Esophagus (tissue), 2 donors: ENCODE data around the gene TMEM98. TPM values are rescaled to one million over a fixed set of nuclear protein-coding genes. Genes with fewer than 3 reads are reported as not detected.
A peak's percentile ranks its signal among the peaks of the same experiment; 100 is the strongest.

Experiments
- H3K27ac ChIP-seq, 2 donors: one replicate each; pipeline ENCODE4 v1.5.1; 2013; ENCODE audit warnings: low read depth in 2 of 2, mild to moderate bottlenecking in 2 of 2, inconsistent platforms in 1 of 2, low read length in 1 of 2, moderate library complexity in 1 of 2
- H3K27me3 ChIP-seq, 2 donors: one replicate each; pipeline ENCODE4 v1.6.1; 2013; ENCODE audit warnings: low read length in 2 of 2, control low read depth in 1 of 2, mild to moderate bottlenecking in 1 of 2; ENCODE audit not compliant: insufficient read depth in 2 of 2, control insufficient read depth in 1 of 2
- H3K36me3 ChIP-seq, 2 donors: one replicate each; pipeline ENCODE4 v1.6.1; 2013; ENCODE audit warnings: low read length in 1 of 2; ENCODE audit not compliant: control insufficient read depth in 2 of 2, insufficient read depth in 2 of 2
- H3K4me1 ChIP-seq, 2 donors: one replicate each; pipeline ENCODE4 v1.6.1; 2013; ENCODE audit warnings: low read length in 1 of 2; ENCODE audit not compliant: control insufficient read depth in 2 of 2, insufficient read depth in 2 of 2
- H3K4me3 ChIP-seq, 2 donors: one replicate each; pipeline ENCODE4 v1.5.1; 2013; ENCODE audit warnings: low read length in 2 of 2, mild to moderate bottlenecking in 2 of 2, low read depth in 1 of 2, moderate library complexity in 1 of 2
- H3K9me3 ChIP-seq, 2 donors: one replicate each; pipeline ENCODE4 v1.6.1; 2013; ENCODE audit warnings: mild to moderate bottlenecking in 2 of 2, low read depth in 1 of 2, low read length in 1 of 2, moderate library complexity in 1 of 2; ENCODE audit not compliant: control insufficient read depth in 2 of 2, insufficient read depth in 1 of 2
- WGBS, 2 donors: extraction: QIAGEN DNeasy Blood & Tissue Kit; methylation state at CpG; one replicate each; pipeline ENCODE4 v1.1.7; 2013; 5-methylcytosine and 5-hydroxymethylcytosine counted together
- polyA plus RNA-seq, 2 donors: library from polyadenylated mRNA; stranded (reverse); fragments of 200-250 nt; gene quantifications; one replicate each; pipeline ENCODE4 v1.2.3, GENCODE V29; 2013
- donor health status: healthy with polysubstance abuse.
- donor health status: Bipolar disorder and iron deficiency.

Gene TMEM98
- polyA plus RNA-seq, 2 donors: 6.0 to 18.2 TPM

DNA sequence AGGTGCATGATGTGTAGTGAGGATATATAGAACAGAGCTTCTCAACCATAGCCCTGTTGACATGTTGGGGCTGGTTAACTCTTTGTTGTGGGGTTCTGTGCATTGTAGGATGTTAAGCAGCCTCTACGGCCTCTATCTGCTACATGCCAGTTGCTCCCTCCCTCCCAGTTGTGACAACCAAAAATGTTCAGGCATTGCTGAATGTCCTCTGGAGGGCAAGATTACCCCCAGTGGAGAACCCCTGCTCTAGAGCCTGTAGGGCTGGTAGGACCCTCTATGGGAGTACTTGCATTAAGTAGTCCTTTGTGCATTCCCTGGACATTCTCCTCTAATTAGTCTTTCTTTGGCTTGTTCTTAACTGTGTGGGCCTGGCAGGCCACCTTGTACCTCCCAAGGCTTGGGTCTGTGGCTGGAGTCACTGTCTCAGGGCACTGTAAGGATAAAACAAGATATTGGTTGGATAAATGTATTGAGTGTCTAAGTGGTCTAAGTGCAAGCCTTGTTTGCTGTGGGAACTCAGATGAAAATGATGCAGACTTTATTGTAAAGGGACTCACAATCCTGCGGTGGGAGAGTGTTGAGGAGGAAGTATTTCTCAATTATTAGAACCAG, 31.2 kb upstream of the TMEM98 start:
- Histone ChIP-seq H3K27ac (no peak overlapping the region), H3K4me1 (no peaks in the 10 kb centered on the region), H3K4me3 (no peak overlapping the region), H3K36me3 (no peaks in the 10 kb centered on the region), H3K27me3 (no peaks in the 10 kb centered on the region), H3K9me3 (no peaks in the 10 kb centered on the region)
- WGBS, 2 donors: 50 to 57% methylated on average over 2 of the region's 2 CpGs

DNA sequence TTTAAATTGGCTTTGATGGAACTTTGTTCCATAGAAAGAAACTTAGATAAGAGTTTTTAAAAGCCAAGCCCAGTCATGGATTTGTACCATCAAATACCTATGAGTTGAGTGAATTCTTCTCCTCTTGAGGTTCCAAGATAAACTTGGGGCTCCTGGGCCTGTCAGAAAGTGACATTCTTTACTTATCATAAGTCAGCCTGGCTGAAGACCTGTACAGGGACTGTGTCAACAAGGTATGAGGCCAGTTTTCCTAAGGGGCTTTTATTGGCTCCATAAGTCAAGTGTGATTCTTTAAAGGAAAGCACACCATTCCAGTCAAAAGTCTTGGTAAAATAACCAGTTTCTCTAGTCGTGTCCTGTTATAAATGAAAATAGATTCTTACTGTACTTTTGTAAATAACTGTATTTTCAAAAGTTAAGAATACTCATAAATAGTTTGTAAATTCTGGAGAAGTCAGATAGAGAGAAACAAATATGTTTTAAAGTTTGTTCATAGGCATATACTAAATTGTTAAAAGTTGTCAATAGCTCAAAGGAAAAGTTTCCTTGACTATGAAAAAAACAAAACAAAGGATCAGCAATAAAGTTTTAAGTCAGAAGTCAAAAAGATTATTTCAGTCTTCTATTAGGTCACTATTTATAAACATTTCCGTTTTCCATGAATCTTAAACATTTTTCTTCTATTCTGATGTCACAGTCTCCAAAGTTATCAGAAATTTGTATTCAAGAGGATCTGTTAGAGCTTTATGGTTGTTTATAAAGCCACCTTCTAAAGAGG, 28.5 kb upstream of the TMEM98 start:
- Histone ChIP-seq H3K36me3 (no peaks in the 10 kb centered on the region), H3K27me3 (no peaks in the 10 kb centered on the region), H3K4me1 (no peaks in the 10 kb centered on the region), H3K4me3 (no peak overlapping the region), H3K27ac (no peak overlapping the region), H3K9me3 (no peaks in the 10 kb centered on the region)
- WGBS, 2 donors: 58 to 65% methylated on average over 2 of the region's 2 CpGs

- Histone ChIP-seq H3K4me3 (no peak overlapping the region), H3K9me3 (no peaks in the 10 kb centered on the region), H3K27ac (no peak overlapping the region), H3K4me1 (no peaks in the 10 kb centered on the region), H3K27me3 (no peaks in the 10 kb centered on the region), H3K36me3 (no peaks in the 10 kb centered on the region)
- WGBS, 2 donors: 96 to 98% methylated on average over 4 of the region's 4 CpGs
Observed at GRCh38 chr17:32901743-32902142, 26.2 kb upstream of the TMEM98 start.

DNA sequence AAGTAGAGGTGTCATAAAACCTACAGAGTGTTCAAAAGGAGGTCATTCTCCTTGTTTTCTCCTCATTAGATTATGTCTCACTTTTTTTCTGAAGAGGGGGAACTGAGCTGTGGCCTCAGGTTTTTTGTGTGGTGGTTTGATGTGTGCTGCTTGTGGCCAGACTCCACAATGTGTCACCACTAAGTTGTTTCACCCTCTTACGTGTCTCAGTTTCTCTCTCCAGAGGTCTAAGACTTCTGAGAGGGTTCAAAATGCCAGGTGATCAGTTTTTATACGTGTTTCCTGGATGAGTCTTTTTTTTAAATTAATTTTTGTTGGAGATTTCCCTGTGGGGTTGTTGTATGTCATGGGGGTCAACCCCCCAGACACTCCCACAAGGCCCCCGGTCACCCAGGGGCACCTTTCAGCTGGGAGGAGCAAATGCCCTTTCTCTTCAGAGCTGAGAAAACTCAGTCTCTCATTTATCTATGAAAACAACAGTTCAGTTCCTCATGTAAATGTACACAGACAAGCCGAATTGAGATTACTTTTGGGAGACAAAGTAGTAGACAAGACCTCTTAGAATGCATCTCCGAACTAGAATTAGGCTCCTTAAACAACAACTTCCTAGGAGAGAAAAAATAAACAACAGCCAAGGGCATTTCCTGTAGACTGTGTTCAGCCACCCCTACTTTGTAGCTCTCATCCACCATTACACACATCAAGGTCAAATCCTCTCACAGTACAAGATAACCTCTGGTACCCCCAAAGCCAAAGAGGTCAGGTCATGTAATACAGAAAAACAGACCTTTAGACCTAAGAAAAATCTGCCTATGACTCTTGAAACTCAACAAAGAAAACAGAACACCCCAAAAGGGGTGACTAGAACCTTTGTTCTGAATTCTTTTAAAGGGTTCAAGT, 23.9 kb upstream of the TMEM98 start:
- 74% methylated on average over 5 of the region's 5 CpGs for WGBS, 2 donors
- H3K4me3 ChIP-seq: no peak overlapping the region
- no peaks in the 10 kb centered on the region for H3K4me1 ChIP-seq
- H3K27me3 ChIP-seq: no peaks in the 10 kb centered on the region
- no peaks in the 10 kb centered on the region for H3K9me3 ChIP-seq
- no peaks in the 10 kb centered on the region for H3K36me3 ChIP-seq
- H3K27ac ChIP-seq: no peak overlapping the region

DNA sequence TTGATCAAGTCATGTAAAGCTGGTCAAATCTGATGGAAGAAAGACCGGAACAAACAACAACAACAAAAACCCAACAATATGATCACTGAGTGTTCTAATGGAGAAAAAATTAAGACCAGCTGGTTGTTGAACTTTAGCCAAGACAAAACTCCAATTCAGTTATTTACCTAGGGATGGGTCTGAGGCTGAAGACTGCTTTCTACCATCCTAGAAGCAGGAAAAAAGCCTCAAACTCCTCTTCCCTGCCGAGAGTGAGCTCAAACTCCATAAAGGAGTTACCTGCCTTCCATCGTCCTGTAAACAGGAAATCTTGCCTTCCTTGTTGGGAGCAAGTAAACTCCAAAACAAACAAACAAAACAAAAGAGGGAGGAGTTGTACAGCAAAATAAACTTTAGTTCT, 23.1 kb upstream of the TMEM98 start:
- Histone ChIP-seq H3K36me3 (no peaks in the 10 kb centered on the region), H3K4me3 (no peak overlapping the region), H3K4me1 (peaks cover 0 to 3% of the 10 kb centered on the region in 2 donors), H3K27me3 (no peaks in the 10 kb centered on the region), H3K27ac (no peak overlapping the region), H3K9me3 (no peaks in the 10 kb centered on the region)
- 71 to 82% methylated on average over 3 of the region's 3 CpGs for WGBS, 2 donors

DNA sequence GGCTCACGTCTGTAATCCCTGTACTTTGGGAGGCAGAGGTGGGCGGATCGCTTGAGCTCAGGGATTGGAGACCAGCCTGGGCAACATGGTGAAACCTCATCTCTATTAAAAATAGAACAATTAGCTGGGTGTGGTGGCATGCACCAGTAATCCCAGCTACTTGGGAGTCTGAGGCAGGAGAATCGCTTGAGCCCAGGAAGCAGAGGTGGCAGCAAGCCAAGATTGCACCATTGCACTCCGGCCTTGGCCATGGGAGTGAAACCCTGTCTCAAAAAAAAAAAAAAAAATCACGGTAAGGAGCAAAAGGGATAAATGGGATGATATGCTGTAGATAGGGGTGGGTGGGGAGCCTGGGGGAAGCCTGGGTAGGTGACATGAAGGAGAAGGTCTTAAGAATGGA, 20.4 kb upstream of the TMEM98 start:
- Histone ChIP-seq H3K9me3 (no peaks in the 10 kb centered on the region), H3K27ac (no peak overlapping the region), H3K36me3 (no peaks in the 10 kb centered on the region), H3K27me3 (no peaks in the 10 kb centered on the region), H3K4me3 (no peak overlapping the region), H3K4me1 (peaks cover 0 to 3% of the 10 kb centered on the region in 2 donors)
- 64 to 72% methylated on average over 6 of the region's 6 CpGs for WGBS, 2 donors

- Histone ChIP-seq H3K27ac (peak overlapping the region in 1 of 2 donors; percentile 29), H3K9me3 (no peaks in the 10 kb centered on the region), H3K4me1 (peaks cover 0 to 3% of the 10 kb centered on the region in 2 donors), H3K36me3 (no peaks in the 10 kb centered on the region), H3K27me3 (no peaks in the 10 kb centered on the region), H3K4me3 (no peak overlapping the region)
- 24 to 27% methylated on average over 4 of the region's 4 CpGs for WGBS, 2 donors
Observed at GRCh38 chr17:32909787-32910369, 18.1 kb upstream of the TMEM98 start.

DNA sequence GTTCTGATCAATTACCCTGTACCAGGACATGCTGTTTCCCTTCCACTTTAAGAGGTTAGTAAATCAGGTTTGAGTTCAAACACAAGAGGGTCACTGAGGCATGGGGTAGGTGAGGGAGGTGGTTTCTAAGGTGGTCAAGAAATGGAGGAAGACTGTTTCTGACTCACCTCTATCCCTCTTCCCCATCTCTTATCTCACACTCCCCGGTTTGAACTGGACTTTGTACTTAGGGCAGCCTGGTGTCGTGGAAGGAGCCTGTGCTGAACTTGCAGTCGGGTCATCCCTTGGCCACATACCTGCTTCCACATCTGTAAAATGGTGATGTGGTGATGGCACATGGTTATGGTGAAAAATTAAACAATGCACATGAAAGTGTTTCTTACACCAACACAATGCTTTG, 17.2 kb upstream of the TMEM98 start:
- Histone ChIP-seq H3K27me3 (no peaks in the 10 kb centered on the region), H3K4me1 (peaks cover 0 to 3% of the 10 kb centered on the region in 2 donors), H3K4me3 (no peak overlapping the region), H3K9me3 (no peaks in the 10 kb centered on the region), H3K27ac (no peak overlapping the region), H3K36me3 (no peaks in the 10 kb centered on the region)
- 71 to 92% methylated on average over 3 of the region's 3 CpGs for WGBS, 2 donors

DNA sequence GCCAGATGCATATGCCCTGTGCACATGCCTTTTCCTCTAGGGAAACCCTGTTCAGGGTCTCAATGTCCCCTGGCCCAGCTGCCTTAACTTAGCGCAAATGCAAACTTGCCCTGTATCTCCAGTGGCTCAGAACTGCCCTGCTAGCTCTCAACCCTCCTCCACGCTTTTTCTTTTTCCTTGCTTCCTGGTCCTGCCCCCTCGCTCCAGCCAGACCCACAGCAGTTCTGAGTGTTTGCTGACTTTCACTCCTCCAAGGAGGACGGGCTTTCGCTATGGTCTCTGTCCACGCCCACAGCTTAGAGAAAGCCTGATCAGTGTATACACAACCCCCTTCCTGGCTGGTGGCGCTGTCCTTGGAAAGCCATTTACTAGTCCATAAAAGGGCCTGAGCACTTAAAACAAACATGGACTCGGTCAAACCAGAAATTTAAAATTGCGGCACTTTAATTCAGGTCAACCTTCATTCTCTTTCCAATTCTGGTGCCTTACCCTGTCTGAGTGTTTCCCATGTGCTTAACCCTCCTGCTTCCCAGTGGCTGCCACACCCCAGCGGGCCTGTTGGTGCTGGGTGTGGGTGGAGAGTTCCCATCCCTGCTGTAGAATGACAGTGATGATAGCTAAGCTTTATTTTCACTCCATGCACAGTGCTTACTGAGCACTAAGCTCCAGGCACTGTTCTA, 15.6 kb upstream of the TMEM98 start:
- peak overlapping the region in 1 of 2 donors; percentile 16 for H3K4me3 ChIP-seq
- peak overlapping the region; percentile 75 to 86 for H3K27ac ChIP-seq
- no peaks in the 10 kb centered on the region for H3K36me3 ChIP-seq
- WGBS, 2 donors: 20 to 22% methylated on average over 10 of the region's 10 CpGs
- H3K4me1 ChIP-seq: peaks cover 0 to 3% of the 10 kb centered on the region in 2 donors
- no peaks in the 10 kb centered on the region for H3K27me3 ChIP-seq
- H3K9me3 ChIP-seq: no peaks in the 10 kb centered on the region
